Ammon's horn (tissue), 1 donor: ENCODE data around the gene COG4.
A peak's percentile ranks its signal among the peaks of the same experiment; 100 is the strongest.

Experiments used
- DNase-seq: peaks from one replicate; pipeline ENCODE4 v3.0.0-alpha.2; 2016; ENCODE audit warnings: low spot score

The COG4 gene

GRCh38 chr16:70480127-70481105 is 42.9 kb downstream of the COG4 start:
- no peak for DNase-seq

DNA sequence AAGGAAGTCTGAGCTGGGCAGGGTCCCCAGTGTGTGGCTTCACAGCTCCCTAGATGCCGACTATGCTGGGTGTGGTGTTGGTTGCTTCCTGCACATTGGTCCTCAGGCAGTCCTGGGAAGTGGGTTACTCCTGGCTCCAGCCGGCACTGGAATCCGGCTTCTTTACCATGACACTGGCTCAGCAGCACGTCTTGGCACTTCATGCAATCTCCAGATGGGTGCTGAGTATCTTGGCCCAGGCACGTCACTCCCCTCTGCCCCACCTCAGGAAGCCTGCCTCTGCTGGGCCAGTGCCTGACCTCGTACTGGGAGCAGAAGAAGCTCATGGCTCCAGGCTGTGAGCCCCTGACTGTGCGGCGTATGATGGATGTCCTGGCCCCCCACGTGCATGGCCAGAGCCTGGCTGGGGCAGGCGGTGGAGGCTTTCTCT is 44.4 kb downstream of the COG4 start:
- DNase-seq, result no peak

GRCh38 chr16:70478169-70478568 is 45.2 kb downstream of the COG4 start:
- no peak for DNase-seq

DNA sequence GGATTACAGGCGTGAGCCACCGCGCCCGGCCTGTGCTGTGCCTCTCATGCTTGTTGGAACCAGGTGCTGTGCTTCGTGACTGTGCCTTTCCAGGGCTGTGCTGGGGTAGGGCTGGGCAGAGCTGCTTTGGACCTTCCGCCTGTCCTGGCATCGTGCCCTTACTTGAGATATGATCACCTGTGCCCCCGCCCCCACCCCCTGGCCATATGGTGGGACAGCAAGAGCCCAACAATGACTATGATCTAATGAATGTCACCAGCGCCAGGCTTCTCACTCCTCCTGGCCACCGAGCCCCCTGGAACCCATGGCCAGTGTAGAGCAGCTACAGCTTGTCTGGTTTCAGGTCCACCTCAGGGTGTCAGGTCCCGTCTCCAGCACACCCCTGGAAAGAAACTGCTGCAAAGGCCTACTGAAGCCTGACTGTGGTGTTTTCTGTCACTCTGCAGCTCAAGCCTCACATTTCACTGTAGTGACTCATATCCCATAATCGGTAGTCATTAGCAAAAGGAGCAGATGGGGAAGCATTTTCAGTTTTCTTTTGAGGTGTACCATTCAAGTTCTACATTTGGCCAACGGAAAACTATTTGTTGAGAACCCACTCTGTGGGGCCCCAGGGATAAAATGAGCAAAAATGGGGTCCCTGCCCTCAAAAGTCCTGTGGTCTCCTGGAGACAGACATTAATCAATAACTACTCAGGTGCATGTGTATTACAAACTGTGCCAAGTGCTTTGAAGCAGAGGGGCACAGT is 46.9 kb downstream of the COG4 start:
- DNase-seq, result peak; percentile 44

- DNase-seq, result no peak
Measured at GRCh38 chr16:70475054-70475871, 48.1 kb downstream of the COG4 start.

- no peak for DNase-seq
Measured at GRCh38 chr16:70474320-70475053, 48.9 kb downstream of the COG4 start.

GRCh38 chr16:70473446-70474319 is 49.7 kb downstream of the COG4 start:
- no peak for DNase-seq

GRCh38 chr16:70472786-70473433 is 50.4 kb downstream of the COG4 start:
- no peak for DNase-seq

DNA sequence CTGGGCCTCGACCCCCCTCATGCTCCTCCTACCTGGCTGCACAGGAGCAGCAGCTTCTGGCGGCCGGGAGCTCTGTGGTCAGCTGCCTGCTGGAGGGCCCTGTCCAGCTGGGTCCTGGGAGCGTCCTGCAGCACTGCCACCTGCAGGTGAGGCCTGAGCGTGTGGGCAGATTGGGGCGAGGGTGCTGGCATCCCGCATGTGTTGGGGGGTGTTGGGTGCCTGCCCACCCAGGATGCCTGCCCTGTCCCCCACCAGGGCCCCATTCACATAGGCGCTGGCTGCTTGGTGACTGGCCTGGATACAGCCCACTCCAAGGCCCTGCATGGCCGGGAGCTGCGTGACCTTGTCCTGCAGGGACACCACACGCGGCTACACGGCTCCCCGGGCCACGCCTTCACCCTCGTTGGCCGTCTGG is 52.4 kb downstream of the COG4 start:
- peak; percentile 34 for DNase-seq

DNA sequence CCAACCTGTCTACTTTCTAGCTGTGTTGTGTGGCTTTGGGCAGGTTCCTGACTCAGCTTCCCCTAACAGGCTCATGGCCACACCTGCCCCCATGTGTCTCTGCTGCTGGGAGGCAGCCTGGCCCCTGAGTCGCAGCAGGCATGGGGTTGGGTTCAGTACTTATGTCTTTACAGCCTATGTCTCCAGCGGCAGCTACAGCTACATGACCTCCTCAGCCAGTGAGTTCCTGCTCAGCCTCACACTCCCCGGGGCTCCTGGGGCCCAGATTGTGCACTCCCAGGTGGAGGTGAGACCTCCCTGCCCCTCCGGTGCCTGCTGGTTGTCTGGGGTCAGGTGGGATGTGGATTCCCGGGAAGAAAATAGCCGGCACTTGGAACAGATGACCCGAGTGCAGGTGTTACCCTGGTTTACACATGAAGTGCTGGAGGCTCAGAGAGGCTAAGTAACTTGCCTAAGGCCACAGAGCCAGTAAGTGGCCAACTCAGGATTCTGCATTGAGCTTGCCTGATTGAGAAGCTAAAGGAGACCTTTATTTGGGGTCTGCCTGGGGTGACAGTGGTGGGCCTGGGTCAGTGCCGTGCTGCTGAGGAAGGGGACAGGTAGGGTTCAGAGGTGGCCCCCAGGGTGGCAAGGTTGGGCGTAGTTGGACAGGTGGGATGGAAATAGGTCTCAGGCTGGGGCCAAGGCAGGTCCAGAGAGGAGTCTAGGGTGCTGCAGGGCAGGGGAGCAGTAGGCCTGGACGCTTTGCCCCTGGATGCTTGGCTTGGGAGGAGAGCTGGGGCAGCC is 53.0 kb downstream of the COG4 start:
- no peak for DNase-seq

- DNase-seq, result no peak
Measured at GRCh38 chr16:70468776-70469525, 54.4 kb downstream of the COG4 start.

- DNase-seq, result no peak
Measured at GRCh38 chr16:70467608-70468007, 55.7 kb downstream of the COG4 start.

DNA sequence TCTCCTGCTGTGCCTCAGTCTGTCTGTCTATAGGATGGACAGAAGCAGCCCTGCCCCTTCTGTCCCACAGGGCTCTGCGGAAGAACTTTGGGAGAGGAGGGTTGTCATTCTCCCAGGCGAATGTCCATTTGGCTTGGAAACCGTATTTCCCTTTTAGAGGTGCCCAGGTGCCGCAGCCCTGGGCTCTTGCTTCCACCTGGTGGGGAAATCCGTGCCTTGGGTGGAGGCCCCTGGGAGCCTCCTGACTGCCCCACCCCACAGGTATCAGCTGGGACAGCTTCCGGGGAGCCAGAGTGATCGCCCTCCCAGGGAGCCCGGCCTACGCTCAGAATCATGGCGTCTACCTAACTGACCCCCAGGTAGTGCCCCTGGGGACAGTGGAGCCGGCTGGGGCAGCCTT is 56.2 kb downstream of the COG4 start:
- no peak for DNase-seq

DNA sequence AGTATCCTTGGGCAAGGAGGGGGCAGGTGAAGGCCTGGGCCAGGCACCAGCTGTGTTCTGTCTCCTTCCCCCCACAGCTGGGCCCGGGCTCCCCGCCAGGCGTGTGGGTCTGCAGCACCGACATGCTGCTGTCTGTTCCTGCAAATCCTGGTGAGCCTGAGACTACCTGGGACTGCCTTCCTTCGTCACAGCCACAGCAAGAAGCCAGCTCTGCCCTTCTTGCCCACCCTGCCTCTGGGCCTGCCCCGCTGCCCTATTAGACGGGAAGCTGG is 56.6 kb downstream of the COG4 start:
- DNase-seq, result no peak

DNA sequence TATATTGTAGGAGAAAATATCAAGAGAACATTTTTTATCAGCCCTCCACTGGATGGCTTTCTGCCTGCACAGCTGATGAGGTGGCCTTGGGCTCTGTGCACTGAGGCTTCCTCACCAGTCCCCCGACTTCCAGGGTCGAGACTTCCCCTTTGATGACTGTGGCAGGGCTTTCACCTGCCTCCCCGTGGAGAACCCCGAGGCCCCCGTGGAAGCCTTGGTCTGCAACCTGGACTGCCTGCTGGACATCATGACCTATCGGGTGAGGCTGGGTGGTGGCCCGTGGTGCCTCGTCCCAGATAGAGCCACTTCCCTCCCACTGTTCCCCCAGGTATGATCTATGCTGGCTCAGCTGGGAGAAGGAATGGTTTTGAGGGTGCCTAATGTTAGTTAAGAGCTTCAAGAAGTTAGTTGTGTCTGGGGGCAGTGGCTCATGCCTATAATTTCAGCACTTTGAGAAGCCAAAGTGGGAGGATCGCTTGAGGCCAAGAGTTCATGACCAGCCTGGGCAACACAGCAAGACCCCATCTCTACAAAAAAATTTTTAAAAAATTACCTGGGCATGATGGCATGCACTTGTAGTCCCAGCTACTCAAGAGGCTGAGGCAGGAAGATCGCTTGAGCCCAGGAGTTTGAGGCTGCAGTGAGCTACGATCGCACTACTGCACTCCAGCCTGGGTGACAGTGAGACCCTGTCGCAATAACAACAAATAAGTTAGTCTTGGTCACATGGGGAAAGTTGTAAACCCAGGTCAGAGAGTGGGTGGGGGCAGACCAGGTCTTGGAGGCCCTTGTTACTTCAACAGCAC is 57.2 kb downstream of the COG4 start:
- DNase-seq, result no peak

DNA sequence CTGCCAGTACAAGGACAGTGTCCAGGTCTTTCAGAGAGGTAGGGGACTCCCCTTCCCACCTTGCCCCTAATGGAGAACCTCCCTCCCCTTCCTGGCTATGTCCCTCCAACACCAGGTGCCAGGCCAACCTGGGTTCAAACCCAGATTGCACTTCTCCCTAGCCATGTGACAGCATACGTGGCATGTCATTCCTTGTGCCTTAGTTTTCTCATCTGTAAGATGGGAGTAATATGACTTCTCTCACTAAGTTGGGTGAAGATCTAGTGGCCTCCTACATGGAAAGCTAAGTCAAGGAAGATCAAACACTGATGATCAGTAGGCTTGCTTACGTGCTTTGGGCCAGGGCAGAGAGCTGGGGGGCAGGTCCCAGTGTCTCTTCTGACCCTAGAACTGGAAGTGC is 60.1 kb downstream of the COG4 start:
- DNase-seq, result no peak

- no peak for DNase-seq
Measured at GRCh38 chr16:70460737-70461261, 62.6 kb downstream of the COG4 start.
